Testis (tissue), 2 donors: ENCODE results near the gene CACNB1.

Experiments used
- CTCF ChIP-seq, 3 experiments: fragments of 450-650 bp in 2 of 3; fragments of 200-600 bp in 1 of 3; sonication (generic) in 1 of 3; IDR thresholded peaks; one replicate each; pipeline ENCODE4 v1.5.1; 2016 to 2019; ENCODE audit warnings: antibody characterized with exemption in 3 of 3, mild to moderate bottlenecking in 2 of 3, moderate library complexity in 1 of 3
- POLR2A ChIP-seq: fragments of 450-650 bp; IDR thresholded peaks from one replicate; pipeline ENCODE4 v1.6.1; 2017; ENCODE audit warnings: antibody characterized with exemption, mild to moderate bottlenecking, moderate library complexity

- no peak for TF ChIP-seq CTCF (IDR thresholded peaks at IDR 0.05)
- TF ChIP-seq POLR2A = no peak
Observed at GRCh38 chr17:39217734-39218369, 20.4 kb upstream of the CACNB1 start.
